EH (cell line): ENCODE results near the gene CD200.

Experiments
- DNase-seq: peaks from one replicate; pipeline ENCODE4 v3.0.0-alpha.2; 2015; ENCODE audit warnings: low read depth

Gene CD200

GRCh38 chr3:112333381-112334317, 693 bp downstream of the CD200 start:
- DNase-seq, result no peak

- DNase-seq, result no peak
Observed at GRCh38 chr3:112334691-112335433, 1.9 kb downstream of the CD200 start.

- DNase-seq, result no peak
Observed at GRCh38 chr3:112335434-112335781, 2.5 kb downstream of the CD200 start.

- DNase-seq, result no peak
Observed at GRCh38 chr3:112338021-112338726, 5.2 kb downstream of the CD200 start.

- no peak for DNase-seq
Observed at GRCh38 chr3:112338727-112339056, 5.7 kb downstream of the CD200 start.

GRCh38 chr3:112339134-112339533, 6.2 kb downstream of the CD200 start:
- DNase-seq, result no peak

- no peak for DNase-seq
Observed at GRCh38 chr3:112339609-112340008, 6.7 kb downstream of the CD200 start.

GRCh38 chr3:112341386-112341785, 8.4 kb downstream of the CD200 start:
- no peak for DNase-seq

- no peak for DNase-seq
Observed at GRCh38 chr3:112345681-112346080, 12.7 kb downstream of the CD200 start.

GRCh38 chr3:112346491-112347122, 13.7 kb downstream of the CD200 start:
- no peak for DNase-seq

GRCh38 chr3:112348943-112349342, 16.0 kb downstream of the CD200 start:
- no peak for DNase-seq

- DNase-seq, result no peak
Observed at GRCh38 chr3:112349557-112349956, 16.6 kb downstream of the CD200 start.

GRCh38 chr3:112350018-112350810, 17.3 kb downstream of the CD200 start:
- DNase-seq, result no peak

- DNase-seq, result no peak
Observed at GRCh38 chr3:112351036-112351435, 18.1 kb downstream of the CD200 start.

- DNase-seq, result no peak
Observed at GRCh38 chr3:112351823-112352222, 18.9 kb downstream of the CD200 start.

GRCh38 chr3:112352720-112353119, 19.8 kb downstream of the CD200 start:
- DNase-seq, result no peak

- DNase-seq, result no peak
Observed at GRCh38 chr3:112353365-112353764, 20.4 kb downstream of the CD200 start.

- DNase-seq, result no peak
Observed at GRCh38 chr3:112354642-112355306, 21.8 kb downstream of the CD200 start.

- no peak for DNase-seq
Observed at GRCh38 chr3:112355307-112355687, 22.3 kb downstream of the CD200 start.

- DNase-seq, result no peak
Observed at GRCh38 chr3:112357930-112358780, 25.2 kb downstream of the CD200 start.
